CD1c-positive myeloid dendritic cell (primary cell): ENCODE data around the gene SMYD2.

ENCODE experiments used
- DNase-seq: peaks from one replicate; pipeline ENCODE4 v3.0.0-alpha.2; 2016; ENCODE audit errors: extremely low spot score

SMYD2 gene

GRCh38 chr1:214281021-214281719, at the start of gene SMYD2:
TSS of gene SMYD2 (plus strand) at chr1:214281159. CDS start at chr1:214281255, 96 bp downstream.
- peak; percentile 71 for DNase-seq

- no peak for DNase-seq
Observed at GRCh38 chr1:214233856-214234634, 46.9 kb upstream of the SMYD2 start.

- no peak for DNase-seq
Observed at GRCh38 chr1:214234635-214235025, 46.3 kb upstream of the SMYD2 start.

GRCh38 chr1:214236477-214236876, 44.5 kb upstream of the SMYD2 start:
- no peak for DNase-seq

DNA sequence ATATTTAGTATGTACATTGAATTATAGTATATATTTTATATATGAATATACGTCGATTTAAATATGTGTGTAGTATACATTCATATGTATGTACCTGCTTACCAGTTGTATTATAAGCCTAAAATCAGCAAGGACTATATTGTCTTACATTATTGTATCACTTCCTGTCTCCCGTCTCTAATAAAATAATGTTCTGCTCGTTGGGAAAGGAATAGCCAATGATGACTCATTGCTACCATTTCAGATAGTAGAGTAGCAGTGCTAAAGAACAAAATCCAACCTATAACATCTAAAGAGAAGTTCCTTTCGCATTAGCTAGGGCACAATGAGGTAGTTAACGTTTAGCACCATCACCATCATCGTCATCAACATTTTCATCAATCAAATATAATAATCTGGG, 39.9 kb upstream of the SMYD2 start:
- DNase-seq: no peak

DNA sequence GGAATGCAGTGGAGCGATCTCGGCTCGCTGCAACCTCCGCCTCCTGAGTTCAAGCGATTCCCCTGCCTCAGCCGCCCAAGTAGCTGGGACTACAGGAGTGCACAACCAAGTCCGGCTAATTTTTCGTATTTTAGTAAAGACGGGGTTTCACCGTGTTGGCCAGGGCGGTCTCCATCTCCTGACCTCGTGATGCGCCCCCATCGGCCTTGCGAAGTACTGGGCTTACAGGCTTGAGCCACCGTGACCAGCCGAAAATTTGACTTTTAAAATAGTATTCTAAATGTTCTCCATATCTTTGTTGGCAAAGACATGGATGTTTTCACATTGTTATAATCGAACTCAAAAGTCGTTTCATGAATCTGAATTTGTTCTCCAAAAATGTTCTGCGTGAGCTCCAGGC, 36.7 kb upstream of the SMYD2 start:
- no peak for DNase-seq

DNA sequence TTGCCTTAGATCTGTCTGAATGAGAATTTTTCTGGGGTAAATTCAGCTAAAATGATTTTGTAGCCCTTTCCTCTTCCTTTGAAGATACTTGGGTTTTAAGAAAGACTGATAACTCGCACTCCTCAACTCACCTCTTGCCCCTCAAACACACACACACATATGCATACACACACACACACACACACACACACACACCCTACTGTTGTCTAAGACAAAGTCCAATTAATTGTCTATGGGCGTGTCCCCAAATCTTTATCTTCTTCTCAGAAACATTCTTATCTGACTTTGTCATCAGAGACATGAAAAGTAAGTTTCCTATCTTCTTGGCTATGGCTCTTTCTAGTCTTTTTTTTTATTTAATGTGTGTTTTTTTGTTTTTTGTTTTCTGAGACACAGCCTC, 36.1 kb upstream of the SMYD2 start:
- DNase-seq: no peak

- no peak for DNase-seq
Observed at GRCh38 chr1:214247501-214248041, 33.4 kb upstream of the SMYD2 start.

DNA sequence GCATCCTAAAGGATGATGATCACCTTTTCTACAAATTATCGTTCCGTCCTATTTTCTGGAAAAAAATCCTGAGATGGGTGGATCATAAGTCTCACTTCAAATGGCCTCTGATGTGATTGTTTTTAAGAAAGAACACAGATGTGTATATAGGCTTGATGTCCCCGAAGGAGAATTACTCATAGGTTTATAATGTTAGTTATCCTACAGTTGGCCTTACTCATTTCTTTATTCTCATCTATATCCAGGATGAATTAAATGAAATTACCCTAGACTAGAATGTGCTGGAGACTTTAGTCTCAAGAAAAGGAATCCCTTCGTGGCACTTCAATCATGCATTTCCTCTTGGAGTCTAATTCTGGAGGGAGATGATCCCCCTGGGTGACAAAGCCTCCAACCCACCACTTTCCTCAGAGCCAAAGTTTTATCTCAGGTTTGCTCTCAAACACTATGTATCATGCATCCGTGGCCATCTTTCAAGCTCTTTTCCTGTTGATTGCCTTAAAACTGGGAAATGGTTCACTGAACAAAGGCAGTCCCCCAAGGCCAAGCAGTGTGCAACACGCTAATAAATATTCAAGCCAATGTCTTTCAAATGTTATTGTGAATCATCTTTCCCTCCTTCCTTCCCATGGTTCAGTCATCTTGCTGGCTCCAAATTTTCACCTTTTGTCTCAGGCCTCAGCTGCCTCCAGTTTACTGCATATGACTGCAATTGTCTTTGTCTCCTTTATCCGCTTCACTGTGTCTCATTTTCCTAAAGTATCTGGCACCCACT, 32.5 kb upstream of the SMYD2 start:
- no peak for DNase-seq

DNA sequence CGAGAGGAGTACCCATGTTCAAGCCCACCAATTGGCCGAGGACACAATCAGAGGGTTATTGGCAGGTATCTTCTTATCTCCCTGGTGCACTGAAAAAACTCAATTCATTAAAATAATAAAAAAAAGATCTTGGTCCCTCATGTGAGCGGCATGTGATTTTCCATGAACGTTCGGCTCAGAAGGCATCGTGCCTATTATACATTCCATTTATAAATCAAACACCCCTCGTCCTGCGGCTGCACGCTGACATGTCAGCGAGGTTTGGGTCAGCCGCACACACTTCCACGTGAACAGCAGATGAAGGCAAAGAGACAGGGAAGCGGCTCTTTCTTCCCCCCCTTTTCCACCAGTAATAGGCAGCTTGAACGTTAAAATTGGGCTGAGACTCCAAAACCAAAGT, 31.3 kb upstream of the SMYD2 start:
- DNase-seq: no peak

- DNase-seq: no peak
Observed at GRCh38 chr1:214251354-214251753, 29.6 kb upstream of the SMYD2 start.

DNA sequence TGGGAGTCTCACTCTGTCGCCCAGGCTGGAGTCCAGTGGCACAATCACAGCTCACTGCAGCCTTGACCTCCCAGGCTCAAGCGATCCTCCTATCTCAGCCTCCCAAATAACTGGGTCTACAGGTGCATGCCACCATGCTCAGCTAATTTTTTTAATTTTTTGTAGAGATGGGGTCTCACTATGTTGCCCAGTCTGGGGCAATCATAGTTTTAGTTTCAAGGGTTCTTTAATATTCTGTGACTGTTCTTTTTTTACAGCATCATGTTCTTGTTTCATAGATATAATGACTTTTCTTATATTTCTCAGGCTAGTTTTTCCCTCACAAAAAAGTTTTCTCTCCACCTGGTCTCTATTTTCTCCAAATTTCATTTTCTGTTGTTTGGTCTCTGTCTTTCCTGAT, 25.4 kb upstream of the SMYD2 start:
- no peak for DNase-seq

DNA sequence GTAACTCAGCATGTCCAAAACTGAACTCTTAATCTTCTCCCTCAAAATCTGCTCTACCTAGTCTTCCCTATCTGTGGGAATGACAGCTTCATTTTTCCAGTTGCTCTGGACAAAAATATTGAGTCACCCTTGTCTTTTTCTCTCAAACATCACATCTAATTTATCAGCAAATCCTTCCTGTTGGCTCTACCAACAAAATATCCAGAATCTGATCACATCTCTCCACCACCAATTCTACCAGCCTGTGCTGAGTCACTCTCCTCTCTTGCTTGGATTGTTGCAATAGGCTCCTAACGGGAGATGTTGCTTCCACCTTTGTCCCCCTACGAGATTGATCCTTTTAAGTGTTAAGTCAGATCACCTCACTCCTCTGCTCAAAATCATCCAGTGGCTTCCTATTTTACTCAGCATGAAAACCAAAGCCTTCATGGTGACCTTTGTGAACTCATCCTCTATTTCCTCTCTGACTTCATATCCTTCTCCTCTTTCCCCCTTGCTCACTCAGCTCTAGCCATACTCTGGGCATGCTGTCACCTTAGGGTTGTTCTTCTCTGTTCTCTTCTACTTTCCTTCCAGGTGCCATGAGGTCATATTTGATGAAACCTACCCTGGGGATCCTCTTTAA, 21.5 kb upstream of the SMYD2 start:
- DNase-seq: no peak

DNA sequence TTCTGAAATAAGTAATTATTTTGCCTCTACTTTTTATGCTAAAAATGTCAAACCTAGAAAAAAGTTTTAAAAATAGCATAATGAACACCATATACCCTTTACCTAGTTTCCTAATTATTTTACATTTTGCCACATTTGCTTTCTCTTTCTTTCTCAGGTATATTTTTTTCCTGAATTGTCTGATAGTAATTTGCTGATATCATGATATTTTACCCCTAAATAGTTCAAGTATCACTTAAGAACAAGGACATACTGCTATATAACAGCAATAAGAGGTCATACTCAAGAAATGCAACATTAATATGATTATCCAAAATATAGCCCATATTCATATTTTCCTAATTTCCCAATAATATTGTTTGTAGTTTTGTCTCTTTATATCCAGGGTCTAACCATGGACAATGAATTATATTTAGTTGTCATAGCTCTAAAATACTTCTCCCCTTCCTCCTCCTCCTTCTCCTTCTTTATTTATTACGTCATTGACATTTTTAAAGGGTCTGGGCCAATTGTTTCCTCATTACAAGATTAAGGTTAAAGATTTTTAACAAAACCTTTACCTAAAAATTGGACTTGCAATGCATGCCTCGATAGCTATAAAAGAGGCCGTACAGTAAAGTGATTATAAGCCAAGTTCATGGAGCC, 20.3 kb upstream of the SMYD2 start:
- no peak for DNase-seq

DNA sequence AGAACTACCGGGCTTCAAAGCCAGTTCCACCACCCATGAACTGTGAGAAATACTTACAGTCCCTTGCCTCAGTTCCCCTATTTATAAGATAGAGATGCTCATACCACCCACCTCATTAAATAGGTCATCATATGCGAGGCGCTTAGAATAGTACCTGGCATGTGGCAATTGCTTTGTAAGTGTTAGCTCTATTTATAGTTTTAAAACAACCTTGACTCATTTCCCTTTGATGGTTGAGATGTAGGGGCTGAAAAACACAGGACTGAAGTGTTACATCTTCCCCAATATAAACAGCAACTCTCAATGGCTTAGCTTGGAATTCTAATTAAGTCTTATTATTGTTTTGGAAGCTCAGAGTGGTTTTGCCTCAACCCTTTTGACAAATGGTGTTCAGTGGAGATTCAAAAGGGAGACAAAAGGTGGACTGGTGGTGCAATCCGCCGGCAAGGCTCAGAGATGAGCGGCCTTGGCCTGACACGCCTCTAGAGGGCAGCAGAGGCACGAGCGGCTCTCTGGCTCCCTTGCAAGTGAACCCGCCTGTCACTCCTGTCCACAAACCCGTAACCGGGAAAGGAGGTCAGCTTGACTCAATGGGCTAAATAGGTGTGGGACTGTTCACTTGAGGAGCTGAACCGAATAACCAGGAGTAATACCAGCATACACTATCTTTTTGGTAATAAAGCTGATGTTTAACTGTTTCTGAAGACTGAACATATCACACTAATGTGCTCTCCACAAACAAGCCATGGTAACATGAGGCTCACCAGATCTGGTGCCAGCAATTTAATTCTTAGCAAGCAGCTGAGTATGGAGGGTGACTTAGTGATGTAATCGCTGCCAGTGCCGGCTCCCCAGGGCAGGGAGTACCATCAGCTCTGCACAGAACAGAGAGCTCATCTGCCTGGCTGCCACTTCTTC, 19.5 kb upstream of the SMYD2 start:
- peak; percentile 79 for DNase-seq

DNA sequence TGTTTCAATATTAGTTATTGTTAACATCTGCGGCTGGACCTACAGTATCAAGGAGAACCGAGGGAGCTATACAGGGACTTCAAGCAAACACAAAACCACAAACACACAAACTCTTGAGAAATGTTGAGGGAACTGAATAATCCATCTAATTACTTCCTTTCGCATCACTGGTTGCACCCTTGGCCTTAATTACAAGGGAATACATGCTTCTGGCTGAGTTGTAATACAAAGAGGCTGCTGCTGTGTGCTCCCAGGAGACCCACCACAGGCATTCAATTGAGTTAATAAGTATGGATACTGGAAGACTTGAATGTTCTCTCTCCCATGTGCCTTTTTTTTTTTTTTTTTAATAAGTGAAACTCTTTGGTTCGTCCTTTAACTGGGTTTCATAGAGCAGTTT, 16.8 kb upstream of the SMYD2 start:
- no peak for DNase-seq

DNA sequence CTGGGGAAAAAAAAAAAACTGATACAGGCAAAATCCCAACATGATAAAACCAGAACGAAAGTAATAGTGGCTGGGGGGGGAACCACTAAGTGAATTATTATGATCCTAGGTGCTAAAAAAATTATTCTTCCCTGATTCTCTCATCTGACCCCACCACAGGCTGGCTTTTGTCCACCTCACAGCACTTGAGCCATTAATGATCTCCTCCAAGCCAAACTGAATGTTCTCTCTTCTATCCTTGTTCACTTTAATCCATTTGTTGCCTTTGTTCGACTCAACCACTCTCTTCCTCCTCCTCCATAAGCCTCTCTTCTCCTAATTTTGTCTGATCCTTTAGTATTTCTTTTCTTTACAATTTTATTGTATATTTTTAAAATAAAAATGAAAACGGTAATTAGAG, 16.0 kb upstream of the SMYD2 start:
- DNase-seq: no peak

DNA sequence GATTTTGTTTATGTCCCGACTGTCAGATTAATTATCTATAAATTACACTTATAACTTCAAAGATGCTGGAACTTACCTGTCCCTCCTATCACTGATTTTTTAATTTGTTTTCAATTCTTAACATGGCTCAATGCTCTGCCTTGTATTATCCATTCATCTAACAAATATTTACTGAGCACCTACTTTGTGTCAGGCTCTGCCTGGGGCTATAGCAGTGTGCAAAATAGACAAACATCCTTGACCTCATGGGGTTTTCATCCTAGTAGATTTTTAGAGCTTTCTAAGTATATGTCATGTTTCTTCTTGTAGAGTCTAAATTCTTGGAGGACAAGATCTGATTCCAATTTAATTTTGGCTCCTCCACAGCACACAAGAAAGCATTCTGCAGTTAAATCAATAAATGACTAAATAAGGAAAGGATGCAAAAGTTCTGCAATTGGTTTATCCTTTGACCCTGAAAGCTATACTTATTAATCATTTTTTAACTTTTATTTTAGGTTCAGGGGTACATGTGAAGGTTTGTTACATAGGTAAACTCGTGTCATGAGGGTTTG, 10.8 kb upstream of the SMYD2 start:
- DNase-seq: no peak

DNA sequence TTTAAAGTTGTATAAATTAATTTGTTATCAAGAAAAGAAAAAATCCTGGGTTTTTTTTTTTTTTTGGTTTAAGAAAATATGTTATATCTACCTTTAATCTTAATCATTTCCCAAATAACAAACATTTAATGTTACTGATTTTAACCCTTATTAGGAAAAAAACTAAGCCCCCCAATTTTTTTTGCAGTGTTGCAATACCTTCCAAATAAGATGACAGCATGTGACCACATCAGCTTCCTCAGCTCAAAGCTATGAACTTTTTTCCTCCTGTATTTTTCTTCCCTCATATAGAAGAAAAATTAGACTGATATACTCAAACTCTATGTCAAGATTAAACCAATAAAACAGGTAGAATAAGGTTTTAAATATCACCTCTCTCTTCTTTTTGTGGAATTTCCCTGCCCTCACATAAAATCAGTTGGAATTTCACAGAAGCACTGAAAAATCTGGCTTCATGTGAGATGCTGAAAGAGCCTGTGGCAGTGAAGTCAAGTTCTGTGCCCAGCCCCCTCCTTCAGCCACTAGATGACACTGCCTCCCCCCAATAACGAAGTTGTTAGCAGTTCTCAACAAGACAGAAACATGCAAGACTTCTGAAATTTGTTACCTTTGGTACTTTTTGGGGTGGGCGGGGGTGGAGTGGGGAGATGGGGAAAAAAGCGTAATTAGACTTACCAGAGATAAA, 9.6 kb upstream of the SMYD2 start:
- DNase-seq: no peak
